CD14-positive monocyte (primary cell): ENCODE results near the gene PIKFYVE. TPM values are rescaled to one million over a fixed set of nuclear protein-coding genes. Genes with fewer than 3 reads are reported as not detected.

Experiments
- DNase-seq, 3 donors: peaks; one replicate each; pipeline ENCODE4 v3.0.0-alpha.2; 2011 to 2022
- H2AFZ ChIP-seq: 2 replicates; pipeline ENCODE4 v1.6.0; 2012; ENCODE audit warnings: mild to moderate bottlenecking, low read depth, low read length, inconsistent platforms; ENCODE audit not compliant: insufficient read depth, poor library complexity, severe bottlenecking
- H3K27ac ChIP-seq, 2 donors: 1 replicate in 1 of 2; 2 replicates in 1 of 2; pipeline ENCODE4 v1.5.1; 2012 to 2013; ENCODE audit warnings: low read length in 2 of 2, control low read depth in 1 of 2, inconsistent platforms in 1 of 2, low read depth in 1 of 2, mild to moderate bottlenecking in 1 of 2
- H3K27me3 ChIP-seq, 2 donors: one replicate each; pipeline versions ENCODE4 v1.6.0 to v1.6.1; 2011 to 2013; ENCODE audit warnings: low read length in 2 of 2; ENCODE audit not compliant: control insufficient read depth in 2 of 2, insufficient read depth in 2 of 2
- H3K36me3 ChIP-seq, 2 donors: replicated peaks in 1 of 2; 1 replicate in 1 of 2; 2 replicates in 1 of 2; pipeline versions ENCODE4 v1.5.1 to v1.6.1; 2012 to 2013; ENCODE audit warnings: low read length in 2 of 2, control low read depth in 1 of 2, inconsistent platforms in 1 of 2, mild to moderate bottlenecking in 1 of 2; ENCODE audit not compliant: insufficient read depth in 2 of 2, control insufficient read depth in 1 of 2
- H3K4me1 ChIP-seq, 2 donors: 1 replicate in 1 of 2; 2 replicates in 1 of 2; pipeline versions ENCODE4 v1.5.1 to v1.6.1; 2012 to 2013; ENCODE audit warnings: low read length in 2 of 2, control low read depth in 1 of 2, inconsistent platforms in 1 of 2, mild to moderate bottlenecking in 1 of 2, moderate library complexity in 1 of 2; ENCODE audit not compliant: insufficient read depth in 2 of 2, control insufficient read depth in 1 of 2
- H3K4me2 ChIP-seq: replicated peaks from 2 replicates; pipeline ENCODE3; 2012; ENCODE audit warnings: low read length, moderate library complexity, mild to moderate bottlenecking; ENCODE audit not compliant: poor library complexity, severe bottlenecking; ENCODE audit errors: extremely low read depth
- H3K4me3 ChIP-seq, 3 experiments: fragments of 200-600 bp in 1 of 3; sonication (generic) in 1 of 3; replicated peaks in 1 of 3; 1 replicate in 2 of 3; 2 replicates in 1 of 3; pipeline ENCODE4 v1.5.1; 2011 to 2013; ENCODE audit warnings: low read length in 3 of 3, mild to moderate bottlenecking in 3 of 3, control low read depth in 2 of 3, low read depth in 2 of 3, inconsistent platforms in 1 of 3, moderate library complexity in 1 of 3
- H3K79me2 ChIP-seq: 2 replicates; pipeline ENCODE4 v1.6.0; 2012; ENCODE audit warnings: mild to moderate bottlenecking, control low read depth, inconsistent platforms, low read length, moderate library complexity; ENCODE audit not compliant: insufficient read depth
- H3K9ac ChIP-seq: 2 replicates; pipeline ENCODE4 v1.6.0; 2017; ENCODE audit warnings: low read length, mild to moderate bottlenecking; ENCODE audit not compliant: insufficient read depth, poor library complexity, severe bottlenecking
- H3K9me3 ChIP-seq, 2 donors: replicated peaks in 1 of 2; 1 replicate in 1 of 2; 2 replicates in 1 of 2; pipeline versions ENCODE4 v1.5.1 to v1.6.1; 2012 to 2013; ENCODE audit warnings: low read length in 2 of 2, control low read depth in 1 of 2; ENCODE audit not compliant: control insufficient read depth in 1 of 2, insufficient read depth in 1 of 2
- H4K20me1 ChIP-seq: 2 replicates; pipeline ENCODE4 v1.6.0; 2012; ENCODE audit warnings: mild to moderate bottlenecking, low read length, control low read depth, moderate library complexity; ENCODE audit not compliant: insufficient read depth
- H3K27ac Mint-ChIP-seq, 7 donors: one replicate each; pipeline ENCODE4 v1.8.0; 2020; ENCODE audit warnings: mild to moderate bottlenecking in 7 of 7, mixed read lengths in 7 of 7, moderate library complexity in 6 of 7, inconsistent platforms in 2 of 7
- H3K27me3 Mint-ChIP-seq, 3 donors: one replicate each; pipeline ENCODE4 v1.8.0; 2021 to 2022; ENCODE audit warnings: low read depth in 3 of 3, mild to moderate bottlenecking in 3 of 3, mixed read lengths in 3 of 3, moderate library complexity in 3 of 3, inconsistent platforms in 1 of 3
- H3K36me3 Mint-ChIP-seq, 2 donors: one replicate each; pipeline ENCODE4 v1.8.0; 2020; ENCODE audit warnings: mixed read lengths in 2 of 2, inconsistent platforms in 1 of 2, mild to moderate bottlenecking in 1 of 2
- H3K4me1 Mint-ChIP-seq: one replicate; pipeline ENCODE4 v1.8.0; 2020; ENCODE audit warnings: mild to moderate bottlenecking, mixed read lengths
- H3K4me3 Mint-ChIP-seq, 2 donors: one replicate each; pipeline ENCODE4 v1.8.0; 2020; ENCODE audit warnings: mild to moderate bottlenecking in 2 of 2, mixed read lengths in 2 of 2, moderate library complexity in 1 of 2
- H3K9me3 Mint-ChIP-seq, 7 donors: one replicate each; pipeline ENCODE4 v1.8.0; 2020 to 2022; ENCODE audit warnings: mixed read lengths in 7 of 7, mild to moderate bottlenecking in 6 of 7, moderate library complexity in 6 of 7, inconsistent platforms in 2 of 7
- WGBS: methylation state at CpG from one replicate; pipeline ENCODE4 v1.1.5; 2013; ENCODE audit warnings: missing lambda C conversion rate; ENCODE audit not compliant: insufficient coverage; 5-methylcytosine and 5-hydroxymethylcytosine counted together
- intact Hi-C, 2 donors: fragments of 100-400 bp; cut with micrococcal nuclease; formaldehyde crosslinking; loops; one replicate each; pipeline versions ENCODE4 v1.15.0 to v1.15.1; 2023
- polyA plus RNA-seq, 3 donors: library from polyadenylated mRNA; depleted of rRNA in 1 of 3; unstranded in 2 of 3; stranded (reverse) in 1 of 3; fragments of 300-500 nt in 2 of 3; fragments of >200 nt in 1 of 3; fragmentation: Illumina TruSeq in 2 of 3; gene quantifications; 1 replicate in 2 of 3; 2 replicates in 1 of 3; pipeline ENCODE4 v1.2.3, GENCODE V29; 2012 to 2021
- TF ChIP-seq, protein P1 (sequence below): fragments of 200-600 bp; IDR thresholded peaks from one replicate; pipeline ENCODE4 v1.8.0; 2022; ENCODE audit warnings: antibody characterized with exemption, mild to moderate bottlenecking

Gene PIKFYVE
- polyA plus RNA-seq, 3 donors = 3.5 to 17.6 (median 6.2) TPM

DNA sequence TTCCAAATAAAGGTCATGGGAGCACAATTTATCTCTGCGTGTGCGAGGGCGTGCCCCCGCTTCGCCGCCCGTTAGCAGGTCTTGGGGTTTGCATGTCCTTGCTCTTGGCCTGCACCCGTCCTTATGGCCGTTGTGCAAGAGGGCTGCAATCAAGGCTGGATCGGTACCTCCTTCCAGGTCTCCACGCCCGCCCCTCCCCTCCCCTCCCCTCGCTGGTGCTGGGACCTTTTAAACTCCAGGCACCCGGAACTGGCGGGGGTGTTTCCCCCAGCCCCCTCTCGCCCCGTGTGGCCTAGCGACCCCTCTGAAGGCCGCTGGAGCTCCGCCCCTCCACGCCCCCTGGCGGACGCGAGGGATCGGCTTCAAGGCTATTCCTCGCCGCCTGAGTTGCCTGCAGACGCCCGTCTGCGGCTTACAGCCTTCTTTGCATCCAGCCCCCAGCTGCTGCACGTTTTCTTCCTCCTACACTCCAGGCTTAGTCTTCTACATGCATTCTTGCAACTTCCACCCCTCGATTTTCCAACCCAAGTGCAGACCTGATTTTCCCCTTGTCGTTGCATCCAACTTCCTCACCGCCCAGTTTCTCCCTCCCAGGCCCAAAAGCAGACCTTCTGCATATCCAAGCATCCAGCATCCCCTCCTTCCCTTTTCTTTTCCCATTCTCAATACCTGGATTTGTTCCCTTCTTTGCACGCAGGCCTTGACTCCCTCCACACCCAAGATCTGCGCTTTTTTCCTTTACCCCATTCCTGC lies 11.8 kb upstream of the PIKFYVE start:
- Histone ChIP-seq H3K27ac (peak overlapping the region; percentile 62 to 69), H3K4me2 (peak overlapping the region; percentile 97), H3K27me3 (no peaks in the 10 kb centered on the region), H3K36me3 (peaks cover 16 to 29% of the 10 kb centered on the region in 2 donors), H4K20me1 (peaks cover 32% of the 10 kb centered on the region), H3K9ac (peak overlapping the region; percentile 62), H3K9me3 (no peaks in the 10 kb centered on the region), H2AFZ (peak overlapping the region; percentile 99), H3K4me3 (peak overlapping the region; percentile 92 to 100 (median 97)), H3K4me1 (peaks cover 48 to 54% of the 10 kb centered on the region in 2 donors), H3K79me2 (peaks cover 56% of the 10 kb centered on the region)
- WGBS = under 1% methylated on average over 35 of the region's 36 CpGs
- peak; percentile 70 to 72 (median 71) for DNase-seq
- H3K4me1 Mint-ChIP-seq = peaks cover 53% of the 10 kb centered on the region
- no peaks in the 10 kb centered on the region for H3K27me3 Mint-ChIP-seq
- H3K4me3 Mint-ChIP-seq = peak overlapping the region; percentile 88 to 97
- intact Hi-C loops = loop anchor here (2.0 to 10.0 kb wide), 4 partner anchors 15 to 1489 kb away; partner anchors contain the start of genes FASTKD2 (in 1 of the 2) and MDH1B (in 1 of the 2)
- peaks cover 0 to 4% (median 0%) of the 10 kb centered on the region in 7 donors for H3K9me3 Mint-ChIP-seq
- peaks cover 17 to 19% of the 10 kb centered on the region in 2 donors for H3K36me3 Mint-ChIP-seq
- peak overlapping the region; percentile 65 to 96 (median 88) for H3K27ac Mint-ChIP-seq
- TF ChIP-seq, protein P1, sequence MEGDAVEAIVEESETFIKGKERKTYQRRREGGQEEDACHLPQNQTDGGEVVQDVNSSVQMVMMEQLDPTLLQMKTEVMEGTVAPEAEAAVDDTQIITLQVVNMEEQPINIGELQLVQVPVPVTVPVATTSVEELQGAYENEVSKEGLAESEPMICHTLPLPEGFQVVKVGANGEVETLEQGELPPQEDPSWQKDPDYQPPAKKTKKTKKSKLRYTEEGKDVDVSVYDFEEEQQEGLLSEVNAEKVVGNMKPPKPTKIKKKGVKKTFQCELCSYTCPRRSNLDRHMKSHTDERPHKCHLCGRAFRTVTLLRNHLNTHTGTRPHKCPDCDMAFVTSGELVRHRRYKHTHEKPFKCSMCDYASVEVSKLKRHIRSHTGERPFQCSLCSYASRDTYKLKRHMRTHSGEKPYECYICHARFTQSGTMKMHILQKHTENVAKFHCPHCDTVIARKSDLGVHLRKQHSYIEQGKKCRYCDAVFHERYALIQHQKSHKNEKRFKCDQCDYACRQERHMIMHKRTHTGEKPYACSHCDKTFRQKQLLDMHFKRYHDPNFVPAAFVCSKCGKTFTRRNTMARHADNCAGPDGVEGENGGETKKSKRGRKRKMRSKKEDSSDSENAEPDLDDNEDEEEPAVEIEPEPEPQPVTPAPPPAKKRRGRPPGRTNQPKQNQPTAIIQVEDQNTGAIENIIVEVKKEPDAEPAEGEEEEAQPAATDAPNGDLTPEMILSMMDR = peak; percentile 88

DNA sequence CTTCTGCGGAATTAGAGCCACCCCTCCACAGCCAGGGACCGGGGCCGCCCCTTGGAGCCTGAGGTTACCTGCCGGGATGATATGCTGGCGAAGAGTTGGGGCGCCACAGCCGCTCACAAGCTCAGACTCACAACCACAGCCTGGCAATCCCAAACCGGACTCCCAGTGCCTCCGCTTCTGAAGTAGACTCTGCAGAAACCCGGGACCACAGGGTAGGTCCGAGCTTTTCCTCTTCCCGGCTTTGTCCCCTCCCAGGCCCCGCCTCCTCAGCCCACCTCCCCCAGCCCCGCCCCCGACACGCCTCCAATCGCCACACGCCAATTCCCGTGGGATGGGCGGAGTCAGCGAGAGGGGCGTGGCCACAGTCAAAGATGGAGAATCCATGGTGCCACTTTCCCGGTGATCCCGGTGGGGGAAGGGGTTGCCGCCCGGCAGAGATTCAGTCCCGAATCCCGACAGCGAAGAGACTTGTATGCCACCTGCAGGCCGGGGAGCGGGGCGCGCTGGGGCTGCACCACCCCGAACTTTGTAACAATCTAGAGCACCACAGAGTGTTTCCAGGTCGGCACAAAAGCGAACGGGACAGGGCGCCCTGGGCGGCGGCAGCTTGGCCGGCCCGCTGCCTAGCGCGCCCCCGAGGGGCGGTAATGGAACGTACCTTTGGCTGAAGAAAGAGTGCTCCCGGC lies 11.0 kb upstream of the PIKFYVE start, which contains the start of gene IDH1:
IDH1 (minus strand) TSS at position 201 of the 686 bp plus-strand sequence. CDS start 3,520 bp downstream, outside the sequence.
- peak within 1 kb of the TSS; percentile 99 for H2AFZ ChIP-seq
- H4K20me1 ChIP-seq = peaks cover 32% of the 10 kb centered on the region
- peaks cover 49% of the 10 kb centered on the region for H3K4me1 Mint-ChIP-seq
- TF ChIP-seq, protein P1 = no peak
- peaks cover 0 to 4% (median 0%) of the 10 kb centered on the region in 7 donors for H3K9me3 Mint-ChIP-seq
- peak within 1 kb of the TSS; percentile 62 to 69 for H3K27ac ChIP-seq
- DNase-seq = peak; percentile 79
- peak within 1 kb of the TSS; percentile 88 to 97 for H3K4me3 Mint-ChIP-seq
- no peaks in the 10 kb centered on the region for H3K9me3 ChIP-seq
- peaks cover 45 to 50% of the 10 kb centered on the region in 2 donors for H3K4me1 ChIP-seq
- intact Hi-C loops = loop anchor here (2.0 to 10.0 kb wide), 4 partner anchors 14 to 1490 kb away; partner anchors contain the start of genes FASTKD2 (in 1 of the 2) and MDH1B (in 1 of the 2)
- H3K9ac ChIP-seq = peak within 1 kb of the TSS; percentile 62
- under 1% methylated on average over 37 of the region's 48 CpGs for WGBS
- H3K4me2 ChIP-seq = peak within 1 kb of the TSS; percentile 97
- H3K79me2 ChIP-seq = peaks cover 49% of the 10 kb centered on the region
- no peaks in the 10 kb centered on the region for H3K27me3 ChIP-seq
- no peaks in the 10 kb centered on the region for H3K27me3 Mint-ChIP-seq
- H3K36me3 Mint-ChIP-seq = peaks cover 11 to 12% of the 10 kb centered on the region in 2 donors
- H3K4me3 ChIP-seq = peak within 1 kb of the TSS; percentile 92 to 100 (median 97)
- peaks cover 11 to 22% of the 10 kb centered on the region in 2 donors for H3K36me3 ChIP-seq
- H3K27ac Mint-ChIP-seq = peak within 1 kb of the TSS; percentile 65 to 96 (median 88)
